Suprapubic skin (tissue), 3 donors: ENCODE measurements around the gene MUC6.

Experiments used
- POLR2A ChIP-seq, 2 donors: fragments of 450-650 bp; IDR thresholded peaks; one replicate each; pipeline ENCODE4 v1.6.1; 2017; ENCODE audit warnings: antibody characterized with exemption in 2 of 2, mild to moderate bottlenecking in 2 of 2, moderate library complexity in 2 of 2
- TF ChIP-seq, protein P1 (sequence below), 2 donors: fragments of 200-600 bp in 1 of 2; fragments of 450-650 bp in 1 of 2; sonication (generic) in 1 of 2; IDR thresholded peaks; one replicate each; pipeline ENCODE4 v1.5.1; 2016 to 2019; ENCODE audit warnings: antibody characterized with exemption in 2 of 2, mild to moderate bottlenecking in 1 of 2, moderate library complexity in 1 of 2

DNA sequence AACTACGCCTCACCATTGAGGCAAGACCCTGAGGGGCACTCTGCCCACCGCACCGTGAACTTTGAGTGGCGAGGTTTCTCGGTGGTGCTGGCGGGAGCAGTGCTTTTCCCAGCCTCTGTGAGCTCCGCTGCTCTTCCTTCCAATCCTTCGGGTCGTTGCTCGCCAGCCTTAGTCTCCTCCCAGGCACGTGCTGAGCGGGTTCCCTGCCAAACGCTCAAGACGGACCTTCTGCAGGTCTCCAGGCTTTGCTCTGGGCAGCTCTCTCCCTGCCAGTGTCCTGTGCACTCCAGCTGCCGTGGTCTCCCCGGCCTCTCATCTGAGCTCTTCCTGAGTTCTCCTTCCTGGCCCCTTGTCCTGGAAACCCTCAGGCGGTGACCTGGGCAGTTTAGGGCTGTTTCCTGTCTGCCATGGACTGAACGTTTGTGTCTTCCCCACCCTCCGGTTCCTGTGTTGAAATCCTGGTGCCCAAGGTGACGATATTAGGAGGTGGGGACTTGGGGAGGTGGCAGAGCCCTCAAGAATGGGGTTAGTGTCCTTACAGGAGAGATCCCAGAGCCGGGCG, 11.2 kb upstream of the MUC6 start:
- TF ChIP-seq, protein P1, sequence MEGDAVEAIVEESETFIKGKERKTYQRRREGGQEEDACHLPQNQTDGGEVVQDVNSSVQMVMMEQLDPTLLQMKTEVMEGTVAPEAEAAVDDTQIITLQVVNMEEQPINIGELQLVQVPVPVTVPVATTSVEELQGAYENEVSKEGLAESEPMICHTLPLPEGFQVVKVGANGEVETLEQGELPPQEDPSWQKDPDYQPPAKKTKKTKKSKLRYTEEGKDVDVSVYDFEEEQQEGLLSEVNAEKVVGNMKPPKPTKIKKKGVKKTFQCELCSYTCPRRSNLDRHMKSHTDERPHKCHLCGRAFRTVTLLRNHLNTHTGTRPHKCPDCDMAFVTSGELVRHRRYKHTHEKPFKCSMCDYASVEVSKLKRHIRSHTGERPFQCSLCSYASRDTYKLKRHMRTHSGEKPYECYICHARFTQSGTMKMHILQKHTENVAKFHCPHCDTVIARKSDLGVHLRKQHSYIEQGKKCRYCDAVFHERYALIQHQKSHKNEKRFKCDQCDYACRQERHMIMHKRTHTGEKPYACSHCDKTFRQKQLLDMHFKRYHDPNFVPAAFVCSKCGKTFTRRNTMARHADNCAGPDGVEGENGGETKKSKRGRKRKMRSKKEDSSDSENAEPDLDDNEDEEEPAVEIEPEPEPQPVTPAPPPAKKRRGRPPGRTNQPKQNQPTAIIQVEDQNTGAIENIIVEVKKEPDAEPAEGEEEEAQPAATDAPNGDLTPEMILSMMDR (IDR thresholded peaks at IDR 0.05): no peak
- no peak for TF ChIP-seq POLR2A (IDR thresholded peaks at IDR 0.05)
